Kidney glomerular epithelial cell (primary cell): ENCODE results near the gene FBXO41.

Experiments
- DNase-seq: peaks from one replicate; lab custom pipeline; 2025; lab: John Stamatoyannopoulos, UW

The FBXO41 gene

GRCh38 chr2:73214120-73215035 lies 69.9 kb downstream of the FBXO41 start, which contains the start of gene SMYD5:
Gene SMYD5, plus strand, starts transcription at chr2:73214245. Its CDS starts 22 bp downstream, at chr2:73214267.
- DNase-seq = peak; percentile 33

- peak; percentile 31 for DNase-seq
Measured at GRCh38 chr2:73212448-73213176, 71.7 kb downstream of the FBXO41 start.

- DNase-seq = no peak
Measured at GRCh38 chr2:73212098-73212447, 72.2 kb downstream of the FBXO41 start.

- no peak for DNase-seq
Measured at GRCh38 chr2:73210696-73211095, 73.6 kb downstream of the FBXO41 start.

GRCh38 chr2:73210019-73210418 lies 74.3 kb downstream of the FBXO41 start:
- DNase-seq = no peak

GRCh38 chr2:73208258-73208657 lies 76.0 kb downstream of the FBXO41 start:
- no peak for DNase-seq

- DNase-seq = no peak
Measured at GRCh38 chr2:73205611-73206010, 78.7 kb downstream of the FBXO41 start.
